HepG2 (cell line): ENCODE data around the gene YIPF3. TPM values are rescaled to one million over a fixed set of nuclear protein-coding genes. Genes with fewer than 3 reads are reported as not detected.
A peak's percentile ranks its signal among the peaks of the same experiment; 100 is the strongest.

Source experiments
- BATF2 ChIP-seq: sonication (generic); formaldehyde crosslinking; IDR thresholded peaks from 2 replicates; pipeline ENCODE4 v1.8.0; 2022; ENCODE audit warnings: mild to moderate bottlenecking, missing genetic modification reagents, moderate library complexity
- BCLAF1 ChIP-seq: fragments of 450-650 bp; IDR thresholded peaks from 2 replicates; pipeline ENCODE4 v1.6.1; 2017; ENCODE audit warnings: mild to moderate bottlenecking
- EED ChIP-seq: sonication (generic); formaldehyde crosslinking; IDR thresholded peaks from 2 replicates; pipeline ENCODE4 v1.5.0; 2020; ENCODE audit warnings: mild to moderate bottlenecking, missing genetic modification reagents
- ESRRA ChIP-seq: sonication (generic); formaldehyde crosslinking; IDR thresholded peaks from 2 replicates; pipeline ENCODE4 v1.5.1; 2020; ENCODE audit warnings: mild to moderate bottlenecking, low read depth, missing genetic modification reagents
- GTF2F1 ChIP-seq: fragments of 150-350 bp; IDR thresholded peaks from 2 replicates; pipeline ENCODE4 v1.6.1; 2014; ENCODE audit warnings: low read length
- HMG20A ChIP-seq: IDR thresholded peaks from 2 replicates; pipeline ENCODE4 v1.6.1; 2016; ENCODE audit warnings: borderline replicate concordance
- KAT2B ChIP-seq: fragments of 150-350 bp; IDR thresholded peaks from 2 replicates; pipeline ENCODE4 v1.6.1; 2014; ENCODE audit warnings: low read depth, low read length, borderline replicate concordance
- MXI1 ChIP-seq: IDR thresholded peaks from 3 replicates; pipeline ENCODE4 v1.6.1; 2012; ENCODE audit warnings: low read depth, low read length, inconsistent platforms, borderline replicate concordance
- MYPOP ChIP-seq: sonication (generic); formaldehyde crosslinking; IDR thresholded peaks from 2 replicates; pipeline ENCODE4 v1.8.1; 2023; ENCODE audit warnings: mild to moderate bottlenecking, moderate library complexity, missing genetic modification reagents
- NFATC3 ChIP-seq: sonication (generic); formaldehyde crosslinking; IDR thresholded peaks from 2 replicates; pipeline ENCODE4 v1.5.1; 2020; ENCODE audit warnings: mild to moderate bottlenecking, missing genetic modification reagents
- NR2C2 ChIP-seq: sonication (generic); formaldehyde crosslinking; IDR thresholded peaks from 2 replicates; pipeline ENCODE4 v1.4.0; 2020; ENCODE audit warnings: missing genetic modification reagents, mild to moderate bottlenecking, moderate library complexity, borderline replicate concordance
- RBFOX2 ChIP-seq: fragments of 200-400 bp; formaldehyde crosslinking; IDR thresholded peaks from 2 replicates; pipeline ENCODE4 v1.6.1; 2017; ENCODE audit warnings: low read depth, mild to moderate bottlenecking, low read length
- SRF ChIP-seq: IDR thresholded peaks from 2 replicates; pipeline ENCODE4 v1.6.1; 2011; ENCODE audit warnings: mild to moderate bottlenecking, low read depth, low read length, moderate library complexity
- ZNF10 ChIP-seq: sonication (generic); formaldehyde crosslinking; IDR thresholded peaks from 2 replicates; pipeline ENCODE4 v1.4.0; 2020; ENCODE audit warnings: mild to moderate bottlenecking, low read depth, missing genetic modification reagents, borderline replicate concordance
- ZNF256 ChIP-seq: sonication (generic); formaldehyde crosslinking; conservative IDR thresholded peaks from 2 replicates; pipeline ENCODE4 v1.4.0; 2020; ENCODE audit warnings: missing genetic modification reagents
- ZNF276 ChIP-seq: sonication (generic); formaldehyde crosslinking; IDR thresholded peaks from 2 replicates; pipeline ENCODE4 v1.4.0; 2020; ENCODE audit warnings: mild to moderate bottlenecking, low read depth, missing genetic modification reagents
- ZNF280D ChIP-seq: sonication (generic); formaldehyde crosslinking; IDR thresholded peaks from 2 replicates; pipeline ENCODE4 v1.5.1; 2020; ENCODE audit warnings: mild to moderate bottlenecking, missing genetic modification reagents
- ZNF329 ChIP-seq: sonication (generic); formaldehyde crosslinking; IDR thresholded peaks from 2 replicates; pipeline ENCODE4 v1.9.0; 2021; ENCODE audit warnings: low read depth, mild to moderate bottlenecking, missing genetic modification reagents
- ZNF746 ChIP-seq: sonication (generic); formaldehyde crosslinking; IDR thresholded peaks from 2 replicates; pipeline ENCODE4 v1.8.0; 2022; ENCODE audit warnings: mild to moderate bottlenecking, missing genetic modification reagents
- ZSCAN12 ChIP-seq: sonication (generic); formaldehyde crosslinking; IDR thresholded peaks from 2 replicates; pipeline ENCODE4 v1.9.0; 2021; ENCODE audit warnings: mild to moderate bottlenecking, missing genetic modification reagents
- polyA plus RNA-seq, 8 experiments: library from polyadenylated mRNA; depleted of rRNA in 3 of 8; stranded (reverse) in 7 of 8; unstranded in 1 of 8; fragments of >200 nt; fragmentation: Illumina TruSeq in 4 of 8; extraction: Trizol in 4 of 8; gene quantifications; 2 replicates each; pipeline versions ENCODE4 v1.2.1 to v1.2.3, GENCODE V29; 2011 to 2016; ENCODE audit warnings: low read depth in 4 of 8, missing spikeins in 1 of 8, mixed read lengths in 1 of 8; ENCODE audit not compliant: insufficient read depth in 1 of 8
- total RNA-seq, 5 experiments: library from RNA; depleted of rRNA; stranded (reverse); fragments of >200 nt; fragmentation: Illumina TruSeq; extraction: Trizol; gene quantifications; 2 replicates each; pipeline ENCODE4 v1.2.3, GENCODE V29; 2016; ENCODE audit warnings: low read depth in 1 of 5

The YIPF3 gene
- total and polyA plus RNA-seq, 2 of the 13 experiments (the other 11 are each of a cell fraction or from before 2014, with no cell fraction given): 107 to 206 TPM

GRCh38 chr6:43505718-43506117 is 11.0 kb downstream of the YIPF3 start (continued):
- TF ChIP-seq NR2C2 (no peak), ZNF329 (no peak), ZNF280D (CRISPR knock-in tag) (no peak), NFATC3 (CRISPR knock-in tag) (no peak), HMG20A (CRISPR knock-in tag) (no peak), GTF2F1 (no peak), MYPOP (no peak), RBFOX2 (0 out of 2 replicates have a peak, but pooled peaks have one; percentile 18), ZNF10 (CRISPR knock-in tag) (no peak), ZNF746 (CRISPR knock-in tag) (no peak), EED (CRISPR knock-in tag) (no peak), KAT2B (no peak), SRF (no peak), ZNF256 (CRISPR knock-in tag) (no peak), ZSCAN12 (no peak), MXI1 (no peak), BATF2 (CRISPR knock-in tag) (no peak), BCLAF1 (no peak), ZNF276 (CRISPR knock-in tag) (no peak), ESRRA (CRISPR knock-in tag) (peak; percentile 86)
